ENCODE measurements around the gene P2RY6.
"Not testable (repeated sequence)": the region's sequence is repeated elsewhere in the genome, so short reads cannot be mapped to it uniquely, and the experiment has no call there.

Gene P2RY6

GRCh38 chr11:73230931-73231330 lies 41.2 kb upstream of the P2RY6 start:
- Histone ChIP-seq H3K36me3 (ENCODE audit: insufficient read depth, low read length) (no peaks in the 10 kb centered on the region), H3K4me1 (ENCODE audit: insufficient read depth, low read length) (peaks cover 10% of the 10 kb centered on the region), H3K4me3 (ENCODE audit: low read depth in 1 of 2, low read length in 2 of 2) (no peak overlapping the region), H3K27me3 (ENCODE audit: control insufficient read depth in 1 of 2, insufficient read depth in 2 of 2, low read length in 2 of 2) (no peaks in the 10 kb centered on the region), H3K9ac (ENCODE audit: low read length) (no peak overlapping the region), H3K9me3 (ENCODE audit: low read length) (no peaks in the 10 kb centered on the region), H3K27ac (ENCODE audit: low read depth, low read length) (no peak overlapping the region)

DNA sequence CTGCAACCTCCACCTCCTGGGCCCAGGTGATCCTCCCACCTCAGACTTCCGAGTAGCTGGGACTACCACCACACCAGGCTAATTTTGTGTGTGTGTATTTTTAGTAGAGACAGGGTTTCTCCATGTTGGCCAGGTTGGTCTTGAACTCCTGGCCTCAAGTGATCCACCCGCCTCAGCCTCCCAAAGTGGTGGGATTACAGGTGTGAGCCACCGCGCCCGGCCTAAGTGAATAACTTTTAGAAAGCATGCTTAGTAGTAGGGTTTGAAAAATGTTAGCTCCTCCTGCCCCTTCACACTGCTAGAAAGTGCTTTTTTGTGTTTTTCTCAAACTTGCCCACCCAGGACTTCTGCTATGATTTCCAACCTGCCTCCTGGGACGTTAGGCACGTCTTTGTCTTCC lies 39.7 kb upstream of the P2RY6 start:
- not testable (repeated sequence) for H3K27ac ChIP-seq (ENCODE audit: low read depth, low read length); H3K36me3 ChIP-seq (ENCODE audit: insufficient read depth, low read length); H3K4me3 ChIP-seq (ENCODE audit: low read depth in 1 of 2, low read length in 2 of 2); H3K9ac ChIP-seq (ENCODE audit: low read length); H3K9me3 ChIP-seq (ENCODE audit: low read length); H3K27me3 ChIP-seq (ENCODE audit: control insufficient read depth in 1 of 2, insufficient read depth in 2 of 2, low read length in 2 of 2)
- peaks cover 10% of the 10 kb centered on the region for H3K4me1 ChIP-seq (ENCODE audit: insufficient read depth, low read length)

DNA sequence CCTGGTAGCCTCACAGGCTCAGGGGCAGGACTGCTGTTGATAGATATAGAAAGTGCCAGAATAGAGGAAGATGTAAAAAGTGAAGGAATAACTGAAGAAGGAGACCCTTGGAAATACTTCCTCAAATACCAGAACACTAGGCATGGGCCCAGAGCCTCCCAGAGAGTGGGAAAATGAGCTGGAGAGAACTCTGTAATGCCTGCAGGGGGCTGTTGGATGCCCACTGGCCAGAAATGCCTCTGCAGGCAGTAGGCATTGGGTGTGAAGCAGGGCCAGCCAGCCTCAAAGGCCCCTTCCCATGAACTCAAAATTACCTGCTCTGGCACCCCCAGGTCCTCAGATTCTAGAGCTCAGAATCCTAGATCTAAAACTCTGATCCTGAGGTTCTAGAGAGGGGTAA lies 38.9 kb upstream of the P2RY6 start:
- Histone ChIP-seq H3K4me3 (ENCODE audit: low read depth in 1 of 2, low read length in 2 of 2) (no peak overlapping the region), H3K4me1 (ENCODE audit: insufficient read depth, low read length) (peaks cover 10% of the 10 kb centered on the region), H3K27ac (ENCODE audit: low read depth, low read length) (no peak overlapping the region), H3K9me3 (ENCODE audit: low read length) (no peaks in the 10 kb centered on the region), H3K36me3 (ENCODE audit: insufficient read depth, low read length) (no peaks in the 10 kb centered on the region), H3K27me3 (ENCODE audit: control insufficient read depth in 1 of 2, insufficient read depth in 2 of 2, low read length in 2 of 2) (no peaks in the 10 kb centered on the region), H3K9ac (ENCODE audit: low read length) (no peak overlapping the region)

DNA sequence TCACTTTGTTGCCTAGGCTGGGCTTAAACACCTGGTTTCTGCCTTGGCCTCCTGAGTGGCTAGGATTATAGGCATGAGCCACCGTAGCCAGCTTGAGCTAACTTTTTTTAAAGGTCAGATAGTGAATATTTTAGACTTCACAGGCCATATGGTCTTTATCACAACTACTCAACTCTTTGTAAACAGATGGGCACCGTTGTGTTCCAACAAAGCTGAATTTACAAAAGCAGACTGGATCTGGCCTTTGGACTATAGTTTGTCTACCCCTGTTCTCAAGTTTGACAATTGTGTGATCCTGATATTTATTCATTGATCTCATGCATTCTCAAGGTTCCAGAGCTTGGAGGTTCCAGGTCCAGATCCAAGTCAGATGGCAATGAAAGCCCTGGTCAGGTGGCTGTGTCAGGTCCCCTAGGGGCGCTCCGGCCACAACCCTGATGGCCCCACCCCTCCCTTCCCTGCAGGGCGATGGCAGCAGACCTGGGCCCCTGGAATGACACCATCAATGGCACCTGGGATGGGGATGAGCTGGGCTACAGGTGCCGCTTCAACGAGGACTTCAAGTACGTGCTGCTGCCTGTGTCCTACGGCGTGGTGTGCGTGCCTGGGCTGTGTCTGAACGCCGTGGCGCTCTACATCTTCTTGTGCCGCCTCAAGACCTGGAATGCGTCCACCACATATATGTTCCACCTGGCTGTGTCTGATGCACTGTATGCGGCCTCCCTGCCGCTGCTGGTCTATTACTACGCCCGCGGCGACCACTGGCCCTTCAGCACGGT lies 38.3 kb upstream of the P2RY6 start:
- H3K36me3 ChIP-seq (ENCODE audit: insufficient read depth, low read length) = no peaks in the 10 kb centered on the region
- H3K27ac ChIP-seq (ENCODE audit: low read depth, low read length) = no peak overlapping the region
- peaks cover 10% of the 10 kb centered on the region for H3K4me1 ChIP-seq (ENCODE audit: insufficient read depth, low read length)
- H3K9ac ChIP-seq (ENCODE audit: low read length) = no peak overlapping the region
- no peaks in the 10 kb centered on the region for H3K27me3 ChIP-seq (ENCODE audit: control insufficient read depth in 1 of 2, insufficient read depth in 2 of 2, low read length in 2 of 2)
- H3K4me3 ChIP-seq (ENCODE audit: low read depth in 1 of 2, low read length in 2 of 2) = no peak overlapping the region
- no peaks in the 10 kb centered on the region for H3K9me3 ChIP-seq (ENCODE audit: low read length)

DNA sequence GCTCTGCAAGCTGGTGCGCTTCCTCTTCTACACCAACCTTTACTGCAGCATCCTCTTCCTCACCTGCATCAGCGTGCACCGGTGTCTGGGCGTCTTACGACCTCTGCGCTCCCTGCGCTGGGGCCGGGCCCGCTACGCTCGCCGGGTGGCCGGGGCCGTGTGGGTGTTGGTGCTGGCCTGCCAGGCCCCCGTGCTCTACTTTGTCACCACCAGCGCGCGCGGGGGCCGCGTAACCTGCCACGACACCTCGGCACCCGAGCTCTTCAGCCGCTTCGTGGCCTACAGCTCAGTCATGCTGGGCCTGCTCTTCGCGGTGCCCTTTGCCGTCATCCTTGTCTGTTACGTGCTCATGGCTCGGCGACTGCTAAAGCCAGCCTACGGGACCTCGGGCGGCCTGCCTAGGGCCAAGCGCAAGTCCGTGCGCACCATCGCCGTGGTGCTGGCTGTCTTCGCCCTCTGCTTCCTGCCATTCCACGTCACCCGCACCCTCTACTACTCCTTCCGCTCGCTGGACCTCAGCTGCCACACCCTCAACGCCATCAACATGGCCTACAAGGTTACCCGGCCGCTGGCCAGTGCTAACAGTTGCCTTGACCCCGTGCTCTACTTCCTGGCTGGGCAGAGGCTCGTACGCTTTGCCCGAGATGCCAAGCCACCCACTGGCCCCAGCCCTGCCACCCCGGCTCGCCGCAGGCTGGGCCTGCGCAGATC lies 37.5 kb upstream of the P2RY6 start:
- H3K36me3 ChIP-seq (ENCODE audit: insufficient read depth, low read length) = no peaks in the 10 kb centered on the region
- H3K4me1 ChIP-seq (ENCODE audit: insufficient read depth, low read length) = peaks cover 10% of the 10 kb centered on the region
- no peaks in the 10 kb centered on the region for H3K9me3 ChIP-seq (ENCODE audit: low read length)
- no peak overlapping the region for H3K27ac ChIP-seq (ENCODE audit: low read depth, low read length)
- H3K27me3 ChIP-seq (ENCODE audit: control insufficient read depth in 1 of 2, insufficient read depth in 2 of 2, low read length in 2 of 2) = no peaks in the 10 kb centered on the region
- no peak overlapping the region for H3K4me3 ChIP-seq (ENCODE audit: low read depth in 1 of 2, low read length in 2 of 2)
- no peak overlapping the region for H3K9ac ChIP-seq (ENCODE audit: low read length)

GRCh38 chr11:73235236-73235786 lies 36.8 kb upstream of the P2RY6 start:
- H3K4me1 ChIP-seq (ENCODE audit: insufficient read depth, low read length) = peaks cover 10% of the 10 kb centered on the region
- H3K36me3 ChIP-seq (ENCODE audit: insufficient read depth, low read length) = no peaks in the 10 kb centered on the region
- no peaks in the 10 kb centered on the region for H3K9me3 ChIP-seq (ENCODE audit: low read length)
- no peaks in the 10 kb centered on the region for H3K27me3 ChIP-seq (ENCODE audit: control insufficient read depth in 1 of 2, insufficient read depth in 2 of 2, low read length in 2 of 2)
- no peak overlapping the region for H3K9ac ChIP-seq (ENCODE audit: low read length)
- no peak overlapping the region for H3K4me3 ChIP-seq (ENCODE audit: low read depth in 1 of 2, low read length in 2 of 2)
- no peak overlapping the region for H3K27ac ChIP-seq (ENCODE audit: low read depth, low read length)

DNA sequence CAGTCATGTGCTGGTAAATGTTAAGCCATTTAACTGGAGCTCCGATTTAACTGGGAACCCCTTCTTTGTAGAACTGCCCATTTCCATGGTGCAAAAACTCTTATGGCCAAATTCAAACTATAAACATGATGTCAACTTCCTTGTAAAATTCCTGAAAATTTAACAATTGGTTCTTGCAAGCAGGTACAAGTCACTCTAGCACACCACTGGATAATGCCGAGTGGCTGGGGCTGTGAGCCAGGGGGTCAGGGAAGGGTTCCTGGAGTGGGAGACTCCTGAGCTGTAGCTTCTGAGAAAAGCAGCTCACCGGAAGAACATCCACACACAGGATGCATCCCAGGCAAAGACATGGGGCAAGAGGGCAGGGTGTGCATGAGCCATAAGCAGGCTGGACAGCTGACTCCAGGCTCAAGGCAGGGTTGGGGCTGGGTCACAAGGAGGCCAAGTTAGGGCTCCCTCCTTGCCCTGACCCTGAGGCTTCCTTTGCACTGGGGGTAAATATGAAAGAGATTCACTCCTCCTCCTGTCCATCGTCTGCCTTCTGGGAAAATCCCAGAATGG lies 35.9 kb upstream of the P2RY6 start:
- Histone ChIP-seq H3K4me1 (ENCODE audit: insufficient read depth, low read length) (peaks cover 10% of the 10 kb centered on the region), H3K4me3 (ENCODE audit: low read depth in 1 of 2, low read length in 2 of 2) (no peak overlapping the region), H3K27me3 (ENCODE audit: control insufficient read depth in 1 of 2, insufficient read depth in 2 of 2, low read length in 2 of 2) (no peaks in the 10 kb centered on the region), H3K9me3 (ENCODE audit: low read length) (no peaks in the 10 kb centered on the region), H3K36me3 (ENCODE audit: insufficient read depth, low read length) (no peaks in the 10 kb centered on the region), H3K27ac (ENCODE audit: low read depth, low read length) (no peak overlapping the region), H3K9ac (ENCODE audit: low read length) (no peak overlapping the region)

- Histone ChIP-seq H3K27me3 (ENCODE audit: control insufficient read depth in 1 of 2, insufficient read depth in 2 of 2, low read length in 2 of 2) (no peaks in the 10 kb centered on the region), H3K9me3 (ENCODE audit: low read length) (no peaks in the 10 kb centered on the region), H3K9ac (ENCODE audit: low read length) (no peak overlapping the region), H3K36me3 (ENCODE audit: insufficient read depth, low read length) (no peaks in the 10 kb centered on the region), H3K4me3 (ENCODE audit: low read depth in 1 of 2, low read length in 2 of 2) (no peak overlapping the region), H3K27ac (ENCODE audit: low read depth, low read length) (no peak overlapping the region), H3K4me1 (ENCODE audit: insufficient read depth, low read length) (peaks cover 10% of the 10 kb centered on the region)
Measured at GRCh38 chr11:73236854-73237253, 35.3 kb upstream of the P2RY6 start.

DNA sequence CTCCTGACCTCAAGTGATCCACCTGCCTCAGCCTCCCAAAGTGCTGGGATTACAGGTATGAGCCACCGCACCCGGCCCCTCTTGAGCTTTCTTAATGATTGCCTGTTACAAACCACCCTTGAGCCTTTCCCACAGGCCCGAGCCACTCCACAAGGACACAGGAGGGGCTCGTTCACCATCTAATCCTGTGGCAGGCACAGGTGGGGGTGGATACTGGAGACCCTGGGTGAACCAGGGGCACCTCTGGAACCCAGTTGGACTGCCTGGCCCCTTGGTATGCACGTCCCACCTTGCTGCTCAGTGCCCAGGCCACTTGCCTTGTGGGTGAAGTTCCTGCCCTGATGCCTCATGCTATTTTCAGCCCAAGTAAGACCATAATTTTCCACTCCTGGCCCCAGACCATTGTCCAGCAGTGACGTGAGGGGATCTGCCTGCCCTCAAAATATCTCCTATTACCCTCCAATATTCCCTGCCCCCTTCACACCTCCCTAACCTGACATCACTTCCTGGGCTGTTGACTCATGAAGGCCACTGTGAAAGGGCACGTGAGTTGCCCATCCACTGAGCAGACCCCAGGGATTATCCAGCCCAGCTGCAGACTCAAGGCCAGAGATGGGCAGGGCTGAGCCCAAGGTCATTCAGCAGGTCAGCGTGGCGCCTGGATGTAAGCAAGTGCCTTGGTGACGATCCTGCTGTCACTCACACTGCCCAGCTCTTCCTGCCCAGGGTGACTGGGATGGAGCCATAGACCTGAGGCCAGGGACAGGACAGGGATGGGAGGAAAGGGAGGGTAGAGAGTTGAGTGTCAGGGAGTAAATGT lies 34.5 kb upstream of the P2RY6 start:
- H3K9ac ChIP-seq (ENCODE audit: low read length) = no peak overlapping the region
- no peaks in the 10 kb centered on the region for H3K9me3 ChIP-seq (ENCODE audit: low read length)
- H3K36me3 ChIP-seq (ENCODE audit: insufficient read depth, low read length) = no peaks in the 10 kb centered on the region
- no peak overlapping the region for H3K4me3 ChIP-seq (ENCODE audit: low read depth in 1 of 2, low read length in 2 of 2)
- no peaks in the 10 kb centered on the region for H3K27me3 ChIP-seq (ENCODE audit: control insufficient read depth in 1 of 2, insufficient read depth in 2 of 2, low read length in 2 of 2)
- peaks cover 10% of the 10 kb centered on the region for H3K4me1 ChIP-seq (ENCODE audit: insufficient read depth, low read length)
- no peak overlapping the region for H3K27ac ChIP-seq (ENCODE audit: low read depth, low read length)

- no peaks in the 10 kb centered on the region for H3K4me1 ChIP-seq (ENCODE audit: insufficient read depth, low read length)
Measured at GRCh38 chr11:73239111-73239521, 33.0 kb upstream of the P2RY6 start.

More at GRCh38 chr11:73239111-73239521, 33.0 kb upstream of the P2RY6 start:
- Histone ChIP-seq H3K27me3 (ENCODE audit: control insufficient read depth in 1 of 2, insufficient read depth in 2 of 2, low read length in 2 of 2) (no peaks in the 10 kb centered on the region), H3K4me3 (ENCODE audit: low read depth in 1 of 2, low read length in 2 of 2) (no peak overlapping the region), H3K27ac (ENCODE audit: low read depth, low read length) (no peak overlapping the region), H3K9ac (ENCODE audit: low read length) (no peak overlapping the region), H3K9me3 (ENCODE audit: low read length) (no peaks in the 10 kb centered on the region), H3K36me3 (ENCODE audit: insufficient read depth, low read length) (no peaks in the 10 kb centered on the region)
